NCI-H524 (cell line): ENCODE measurements around the gene ZNF615.
"Not testable (repeated sequence)": the region's sequence is repeated elsewhere in the genome, so short reads cannot be mapped to it uniquely, and the experiment has no call there.

Experiments
- DNase-seq, 2 experiments: peaks; one replicate each; lab custom pipeline; 2025; lab: John Stamatoyannopoulos, UW

Gene ZNF615

DNA sequence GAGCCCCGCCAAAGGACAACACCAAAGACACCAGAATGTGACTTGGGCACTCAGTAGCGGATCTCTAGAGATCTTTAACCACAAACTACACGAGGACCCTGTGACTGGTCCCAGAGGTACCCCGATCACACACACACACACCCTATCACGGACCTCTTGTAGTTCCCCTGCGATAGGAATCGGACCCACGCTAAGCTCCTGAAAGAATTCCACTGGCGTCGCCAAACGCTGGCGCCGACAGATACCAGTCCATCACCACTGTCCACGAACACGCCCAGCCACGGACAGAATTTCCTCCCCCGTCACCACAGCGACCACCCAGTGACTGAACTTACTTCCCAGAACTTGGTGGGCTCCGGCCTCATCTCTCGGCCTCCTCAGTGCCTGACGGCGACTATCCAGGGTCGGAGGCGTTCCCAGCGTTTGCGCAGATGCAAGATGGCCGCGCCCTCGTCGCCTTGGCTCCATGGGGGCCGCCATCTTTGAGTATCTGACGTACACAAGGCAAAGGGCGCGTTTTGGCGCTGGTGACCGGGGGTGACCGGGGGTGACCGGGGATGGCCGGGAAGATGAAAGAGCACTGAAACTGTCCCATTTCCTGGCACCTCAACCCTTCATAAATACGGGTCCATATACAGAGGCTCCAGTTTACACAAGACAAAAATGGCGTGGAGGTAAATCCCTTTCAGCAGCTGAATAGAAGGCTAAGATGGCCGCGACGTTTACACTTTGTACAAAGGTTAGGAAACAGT lies at the start of gene ZNF615:
ZNF615 (minus strand) TSS at position 406 of the 752 bp plus-strand sequence. CDS start 4,500 bp downstream, outside the sequence.
- peak; percentile 83 to 86 for DNase-seq

DNA sequence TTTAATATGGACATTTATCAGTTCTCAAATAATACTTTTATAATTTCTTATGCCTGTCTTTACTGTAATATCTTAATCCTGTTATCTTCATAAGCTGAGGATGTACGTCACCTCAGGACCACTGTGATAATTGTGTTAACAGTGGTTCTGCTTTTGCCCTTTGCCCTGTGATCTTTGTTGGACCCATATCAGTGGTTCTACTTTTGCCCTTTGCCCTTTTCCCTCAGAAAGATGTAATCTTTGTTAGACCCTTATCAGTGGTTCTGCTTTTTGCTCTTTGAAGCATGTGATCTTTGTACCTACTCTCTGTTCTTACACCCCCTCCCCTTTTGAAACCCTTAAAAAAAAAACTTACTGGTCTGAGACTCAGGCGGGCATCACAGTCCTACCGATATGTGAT lies 48.5 kb upstream of the ZNF615 start:
- DNase-seq = not testable (repeated sequence)

DNA sequence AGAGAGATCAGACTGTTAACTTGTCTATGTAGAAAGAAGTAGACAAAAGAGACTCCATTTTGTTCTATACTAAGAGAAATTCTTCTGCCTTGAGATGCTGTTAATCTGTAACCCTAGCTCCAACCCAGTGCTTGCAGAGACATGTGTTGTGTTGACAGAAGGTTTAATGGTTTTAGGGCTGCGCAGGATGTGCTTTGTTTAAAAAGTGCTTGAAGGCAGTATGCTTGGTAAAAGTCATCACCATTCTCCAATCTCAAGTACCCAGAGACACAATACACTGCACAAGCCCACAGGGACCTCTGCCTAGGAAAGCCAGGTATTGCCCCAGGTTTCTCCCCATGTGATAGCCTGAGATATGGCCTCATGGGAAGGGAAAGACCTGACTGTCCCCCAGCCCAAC lies 43.7 kb upstream of the ZNF615 start:
- DNase-seq = not testable (repeated sequence)

DNA sequence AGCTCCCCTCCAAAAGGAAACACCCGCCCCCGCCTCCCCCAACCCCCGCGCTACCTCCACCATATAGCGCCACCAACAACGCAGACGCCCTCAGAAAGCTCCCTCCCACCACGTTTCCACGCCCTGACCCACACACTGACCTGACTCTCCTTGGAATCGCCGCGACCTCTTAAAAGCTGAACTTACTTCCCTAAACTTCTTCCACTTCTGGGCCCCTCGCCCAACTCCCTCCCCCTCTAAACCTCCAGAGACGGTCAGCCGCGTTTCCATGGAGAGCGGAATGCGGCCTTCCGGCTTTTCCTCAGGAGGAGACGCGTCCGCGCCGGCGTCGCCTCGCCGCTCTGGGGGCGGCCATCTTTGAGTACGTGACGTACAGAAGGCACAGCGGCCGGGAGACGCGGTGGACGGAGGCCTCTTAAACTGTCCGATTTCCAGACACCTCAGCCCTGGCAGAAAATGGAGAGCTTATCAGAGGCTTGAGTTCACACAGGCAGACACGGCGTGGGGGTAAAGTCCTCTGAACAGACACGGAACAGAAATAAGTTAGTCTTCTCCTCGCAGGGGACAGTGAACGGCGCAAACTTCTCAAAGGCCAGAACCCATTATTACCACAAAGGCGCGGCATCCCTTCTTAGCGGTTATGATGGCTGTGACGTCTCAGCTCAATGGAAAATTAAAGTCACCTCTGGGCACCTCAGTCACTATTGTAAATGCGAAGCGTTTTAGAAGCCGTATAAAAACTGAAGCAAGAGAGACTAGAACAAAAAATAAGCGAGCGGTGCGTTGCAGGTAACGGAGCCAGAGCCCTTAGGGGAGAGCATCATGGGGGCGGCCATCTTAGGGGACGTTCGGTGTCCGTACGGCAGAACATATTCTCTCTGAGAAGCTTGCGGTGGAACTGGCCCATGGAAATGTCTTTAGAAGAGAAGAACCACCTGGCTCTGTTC lies 40.8 kb upstream of the ZNF615 start, which contains the start of gene ZNF432:
ZNF432 (minus strand) TSS at position 284 of the 947 bp plus-strand sequence. CDS start 1,970 bp downstream, outside the sequence.
- DNase-seq = peak; percentile 54 to 87

DNA sequence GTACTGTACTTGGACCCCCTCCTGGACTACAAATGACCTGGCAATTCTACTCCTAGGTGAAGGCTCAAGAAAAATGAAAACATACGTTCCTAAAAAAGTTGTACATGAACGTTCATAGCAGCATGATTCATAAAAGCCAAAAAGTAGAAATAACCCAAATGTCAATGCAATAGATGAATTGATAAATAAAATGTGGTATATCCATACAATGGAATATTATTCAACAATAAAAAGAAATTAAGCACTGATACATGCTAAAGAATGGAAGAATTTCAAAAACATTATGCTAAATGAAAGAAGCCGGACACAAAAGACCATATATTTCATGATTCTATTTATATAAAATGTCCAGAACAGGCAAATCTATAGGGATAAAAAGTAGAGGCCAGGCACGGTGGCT lies 31.2 kb upstream of the ZNF615 start:
- no peak for DNase-seq

DNA sequence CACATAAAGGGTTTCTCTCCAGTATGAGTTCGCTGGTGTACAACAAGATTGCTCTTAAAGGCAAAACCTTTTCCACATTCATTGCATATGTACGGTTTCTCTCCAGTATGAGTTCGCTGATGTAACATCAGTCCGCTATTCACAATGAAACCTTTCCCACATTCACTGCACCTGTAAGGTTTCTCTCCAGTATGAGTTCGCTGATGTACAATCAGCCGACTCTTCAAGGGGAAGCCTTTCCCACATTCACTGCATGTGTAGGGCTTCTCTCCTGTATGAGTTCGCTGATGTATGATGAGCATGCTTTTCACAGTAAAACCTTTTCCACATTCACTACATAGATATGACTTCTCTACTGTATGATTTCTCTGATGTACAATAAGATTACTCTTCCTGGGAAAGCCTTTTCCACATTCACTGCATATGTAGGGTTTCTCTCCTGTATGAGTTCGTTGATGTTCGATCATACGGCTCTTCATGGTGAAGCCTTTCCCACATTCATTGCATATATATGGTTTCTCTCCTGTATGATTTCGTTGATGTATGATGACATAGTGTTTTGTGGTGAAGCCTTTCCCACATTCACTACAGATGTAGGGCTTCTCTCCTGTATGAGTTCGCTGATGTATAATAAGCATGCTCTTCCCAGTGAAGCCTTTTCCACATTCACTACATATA lies 26.2 kb upstream of the ZNF615 start:
- DNase-seq = no peak

DNA sequence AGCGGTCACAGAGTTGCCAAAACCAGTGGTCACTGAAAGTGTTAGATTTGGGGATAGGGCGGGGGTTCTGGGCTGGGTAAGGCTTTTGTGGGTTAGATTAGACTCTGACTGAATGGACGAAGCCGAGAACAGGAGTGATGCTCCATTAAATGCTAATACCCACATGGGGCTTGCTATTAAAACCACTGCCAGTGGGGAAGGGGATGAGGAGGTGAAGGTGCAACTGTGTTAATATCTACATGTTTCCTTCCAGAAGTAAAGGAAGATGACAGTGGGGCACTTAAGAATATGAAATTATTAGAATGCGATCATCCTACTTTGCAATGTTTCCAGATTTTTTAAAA lies 20.7 kb upstream of the ZNF615 start:
- peak; percentile 63 to 73 for DNase-seq

DNA sequence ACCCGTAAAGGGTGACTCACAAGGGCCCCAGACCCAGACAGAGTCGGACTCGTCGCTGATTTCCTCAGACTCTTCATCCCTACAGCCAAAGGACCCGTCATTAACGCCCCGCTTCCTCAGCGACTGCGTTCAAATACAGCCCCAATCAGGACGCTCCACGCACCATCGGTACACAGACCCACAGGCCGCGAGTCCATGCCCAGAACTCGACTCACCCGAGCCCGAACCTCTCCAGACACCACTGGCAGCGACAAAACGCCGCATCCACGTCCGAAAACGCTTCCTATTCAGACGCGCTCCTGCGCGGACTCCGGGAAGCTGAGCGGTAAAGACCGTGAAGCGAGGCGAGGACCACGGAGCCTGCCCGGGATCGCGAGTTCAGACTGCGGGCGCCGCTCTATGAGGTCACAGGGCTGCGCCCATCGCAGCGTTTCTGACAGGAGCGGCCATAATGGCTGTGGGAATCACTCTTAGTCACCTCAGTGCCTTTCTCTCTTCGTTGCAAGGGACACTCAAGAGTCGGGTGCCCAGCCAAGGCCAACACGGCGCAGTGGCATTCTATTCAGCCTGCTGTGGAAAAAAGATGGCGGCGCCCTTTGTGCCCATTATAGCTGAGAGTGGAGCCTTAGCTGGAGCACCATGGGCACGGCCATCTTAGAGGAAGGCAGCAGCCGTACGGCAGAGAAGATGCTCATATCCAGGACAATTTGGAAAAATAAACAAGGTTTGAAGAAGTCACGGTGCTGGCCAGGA lies 20.2 kb upstream of the ZNF615 start, which contains the start of gene ZNF614:
ZNF614 (minus strand) TSS at position 353 of the 753 bp plus-strand sequence. CDS start 2,634 bp downstream, outside the sequence.
- DNase-seq = peak; percentile 78 to 90

DNA sequence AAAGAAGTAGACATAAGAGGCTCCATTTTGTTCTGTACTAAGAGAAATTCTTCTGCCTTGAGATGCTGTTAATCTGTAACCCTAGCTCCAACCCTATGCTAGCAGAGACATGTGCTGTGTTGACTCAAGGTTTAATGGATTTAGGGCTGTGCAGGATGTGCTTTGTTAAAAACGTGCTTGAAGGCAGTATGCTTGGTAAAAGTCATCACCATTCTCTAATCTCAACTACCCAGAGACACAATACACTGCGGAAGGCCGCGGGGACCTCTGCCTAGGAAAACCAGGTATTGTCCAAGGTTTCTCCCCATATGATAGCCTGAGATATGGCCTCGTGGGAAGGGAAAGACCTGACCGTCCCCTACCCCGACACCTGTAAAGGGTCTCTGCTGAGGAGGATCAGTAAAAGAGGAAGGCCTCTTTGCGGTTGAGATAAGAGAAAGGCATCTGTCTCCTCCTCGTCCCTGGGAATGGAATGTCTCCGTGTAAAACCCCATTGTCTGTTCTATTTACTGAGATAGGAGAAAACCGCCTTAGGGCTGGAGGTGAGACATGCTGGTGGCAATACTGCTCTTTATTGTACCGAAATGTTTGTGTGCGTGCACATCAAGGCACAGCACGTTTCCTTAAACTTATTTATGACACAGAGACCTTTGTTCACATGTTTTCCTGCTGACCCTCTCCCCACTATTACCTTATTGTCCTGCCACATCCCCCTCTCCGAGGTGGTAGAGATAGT lies 18.4 kb upstream of the ZNF615 start:
- DNase-seq = not testable (repeated sequence)

DNA sequence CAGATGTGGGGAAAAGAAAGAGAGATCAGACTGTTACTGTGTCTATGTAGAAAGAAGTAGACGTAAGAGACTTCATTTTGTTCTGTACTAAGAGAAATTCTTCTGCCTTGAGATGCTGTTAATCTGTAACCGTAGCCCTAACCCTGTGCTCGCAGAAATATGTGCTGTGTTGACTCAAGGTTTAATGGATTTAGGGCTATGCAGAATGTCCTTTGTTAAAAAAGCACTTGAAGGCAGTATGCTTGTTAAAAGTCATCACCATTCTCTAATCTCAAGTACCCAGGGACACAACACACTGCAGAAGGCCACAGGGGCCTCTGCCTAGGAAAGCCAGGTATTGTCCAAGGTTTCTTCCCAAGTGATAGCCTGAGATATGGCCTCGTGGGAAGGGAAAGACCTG lies 16.5 kb upstream of the ZNF615 start:
- DNase-seq = not testable (repeated sequence)

DNA sequence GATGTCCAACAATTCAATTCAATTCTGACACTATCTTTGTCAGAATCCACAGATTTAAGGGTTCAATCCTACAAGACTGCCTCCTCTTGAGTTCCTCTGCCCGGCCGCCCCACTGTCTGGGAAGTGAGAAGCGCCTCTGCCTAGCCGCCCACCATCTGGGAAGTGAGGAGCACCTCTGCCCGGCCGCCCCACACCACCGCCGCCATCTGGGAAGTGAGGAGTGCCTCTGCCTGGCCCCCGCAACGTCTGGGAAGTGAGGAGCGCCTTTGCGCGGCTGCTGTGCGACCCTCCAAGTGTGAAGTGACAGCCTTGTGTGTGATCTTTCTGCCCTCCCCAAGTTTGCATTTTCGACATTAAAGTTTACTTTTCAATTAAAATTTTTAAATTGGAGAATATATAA lies 14.2 kb upstream of the ZNF615 start:
- DNase-seq = no peak

DNA sequence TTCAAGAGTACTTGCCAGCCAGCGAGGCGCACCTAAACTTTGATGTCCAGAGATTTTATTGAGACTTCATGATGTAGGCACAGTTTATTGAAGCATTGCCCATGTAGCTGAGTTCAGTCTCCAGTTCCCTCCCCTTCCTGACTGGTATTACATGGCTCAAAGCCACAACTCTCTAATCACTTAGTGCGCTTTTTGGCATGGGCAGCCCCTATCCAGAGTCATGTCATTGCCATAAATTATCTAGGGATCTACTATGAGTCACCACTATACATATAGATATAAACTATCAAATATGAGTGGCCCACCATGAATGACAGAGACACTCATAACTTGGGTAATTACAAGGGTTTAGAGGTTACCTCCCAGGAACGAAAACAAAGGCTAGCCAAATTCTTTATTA lies 12.5 kb upstream of the ZNF615 start:
- DNase-seq = no peak

DNA sequence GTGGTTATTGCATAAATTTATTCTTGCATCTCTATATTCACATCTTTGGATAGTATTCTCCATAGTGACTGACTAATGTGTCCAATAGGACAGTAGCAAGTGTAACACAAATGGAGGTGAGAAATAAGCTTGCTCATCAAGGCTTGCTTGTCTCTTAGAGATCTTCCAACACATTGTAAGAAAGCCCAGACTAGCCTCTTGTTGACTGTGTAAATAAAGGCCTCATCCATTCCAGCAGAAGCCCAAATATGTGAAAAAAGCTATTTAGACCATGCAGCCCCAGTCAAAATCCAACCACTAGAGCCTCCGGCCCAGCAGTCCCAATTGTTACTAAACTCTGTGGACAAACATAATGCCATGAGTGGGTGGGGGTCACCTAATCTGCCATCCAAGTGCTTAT lies 2.7 kb upstream of the ZNF615 start:
- DNase-seq = no peak

DNA sequence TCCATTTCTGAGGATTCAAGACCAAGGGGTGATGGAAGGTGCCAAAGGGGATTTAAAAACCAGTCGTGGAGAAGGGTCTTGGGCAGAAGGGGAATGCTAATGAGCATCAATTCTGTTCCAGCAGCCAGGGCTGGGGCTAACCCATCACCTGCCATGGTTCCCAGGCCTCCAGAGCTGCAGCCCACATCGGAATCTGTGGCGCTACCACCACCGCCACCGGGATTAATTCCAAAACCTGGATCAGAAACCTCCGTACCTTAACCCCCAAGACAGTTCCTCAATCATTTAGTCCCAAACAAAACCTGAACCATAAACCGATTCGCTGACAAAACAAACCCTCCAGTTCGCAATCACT lies 583 bp downstream of the ZNF615 start:
- peak in 1 of 2 experiments; percentile 37 for DNase-seq

DNA sequence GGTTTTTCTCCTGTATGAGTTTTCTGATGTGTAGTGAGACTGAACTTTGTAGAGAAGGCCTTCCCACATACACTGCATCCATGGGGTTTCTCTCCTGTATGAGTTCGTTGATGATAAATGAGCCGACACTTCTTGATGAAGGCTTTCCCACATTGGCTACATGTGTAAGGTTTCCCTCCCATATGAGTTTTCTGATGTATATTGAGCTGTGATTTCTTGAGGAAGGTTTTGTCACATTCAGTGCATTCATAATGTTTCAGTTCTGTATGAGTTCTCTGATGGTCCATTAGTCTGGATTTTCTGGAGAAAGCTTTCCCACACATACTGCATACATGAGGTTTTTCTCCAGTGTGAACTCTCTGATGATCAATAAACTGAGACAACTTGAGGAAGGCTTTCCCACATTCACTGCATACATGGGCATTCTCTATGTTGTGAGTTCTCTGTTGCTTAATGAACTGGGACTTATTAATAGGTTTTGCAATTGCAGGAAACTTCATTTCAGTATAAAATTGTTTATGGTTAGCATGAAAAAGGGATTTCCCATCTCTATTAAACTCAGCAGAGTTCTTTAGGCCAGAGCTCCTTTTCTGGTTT lies 13.9 kb downstream of the ZNF615 start:
- DNase-seq = no peak

DNA sequence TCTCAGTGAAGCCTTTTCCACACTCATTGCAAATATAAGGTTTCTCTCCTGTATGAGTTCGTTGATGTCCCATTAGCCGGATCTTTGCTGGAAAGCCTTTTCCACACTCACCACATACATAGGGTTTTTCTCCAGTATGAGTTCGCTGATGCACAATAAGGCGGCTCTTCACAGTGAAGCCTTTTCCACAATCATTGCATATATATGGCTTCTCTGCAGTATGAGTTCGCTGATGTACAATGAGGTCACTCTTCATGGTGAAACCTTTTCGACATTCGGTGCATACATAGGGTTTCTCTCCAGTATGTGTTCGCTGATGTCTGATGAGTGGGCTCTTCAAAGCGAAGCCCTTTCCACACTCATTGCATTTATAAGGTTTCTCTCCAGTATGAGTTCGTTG lies 14.6 kb downstream of the ZNF615 start:
- DNase-seq = no peak

DNA sequence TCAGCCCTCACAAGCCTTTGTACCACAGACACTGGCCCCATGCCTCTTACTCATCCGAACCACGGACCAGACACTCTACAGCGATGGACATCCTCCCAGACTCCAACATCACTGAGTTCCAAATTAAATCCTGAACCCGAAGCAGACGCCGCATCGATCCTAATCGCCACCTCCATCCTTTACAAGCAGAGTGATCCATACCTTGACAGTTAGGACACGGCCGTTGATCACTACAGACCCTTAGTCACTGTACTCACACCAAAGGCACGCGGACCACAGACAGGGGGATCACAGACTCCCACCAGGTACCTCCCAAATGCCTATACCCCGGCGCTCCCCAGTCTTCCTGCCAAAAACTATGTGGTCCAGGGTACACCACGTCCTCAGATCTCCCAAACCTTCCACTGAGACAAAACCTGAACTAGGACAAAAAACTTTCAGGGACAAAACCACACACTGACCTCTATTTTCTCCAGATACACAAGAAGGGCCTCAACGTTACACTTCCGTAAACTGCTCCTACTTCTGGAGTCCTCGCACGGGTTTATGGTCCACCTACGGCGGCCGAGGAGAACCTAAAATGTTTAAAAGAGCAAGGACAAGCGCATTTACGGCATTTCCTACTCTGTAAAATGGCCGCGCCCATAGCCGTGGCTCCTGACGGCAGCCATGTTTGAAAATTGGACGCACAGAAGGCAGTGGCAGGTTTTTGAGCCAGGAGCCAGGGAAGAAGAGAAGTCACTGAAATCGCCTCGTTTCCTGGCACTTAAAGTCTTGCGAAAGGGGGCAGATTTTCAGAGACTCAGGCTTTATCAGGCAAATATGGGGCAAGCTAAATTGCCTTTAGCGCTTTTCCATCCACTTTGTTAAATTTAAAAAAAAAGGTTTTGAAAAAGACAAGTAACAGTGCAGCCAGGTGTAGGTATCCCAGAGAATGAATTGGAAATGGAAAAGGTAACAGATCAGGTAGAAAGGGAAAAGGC lies 21.4 kb downstream of the ZNF615 start, which contains the start of gene ZNF350:
ZNF350 (minus strand) TSS at position 532 of the 983 bp plus-strand sequence. CDS start 12,480 bp downstream, outside the sequence.
- DNase-seq = peak; percentile 94 to 97

DNA sequence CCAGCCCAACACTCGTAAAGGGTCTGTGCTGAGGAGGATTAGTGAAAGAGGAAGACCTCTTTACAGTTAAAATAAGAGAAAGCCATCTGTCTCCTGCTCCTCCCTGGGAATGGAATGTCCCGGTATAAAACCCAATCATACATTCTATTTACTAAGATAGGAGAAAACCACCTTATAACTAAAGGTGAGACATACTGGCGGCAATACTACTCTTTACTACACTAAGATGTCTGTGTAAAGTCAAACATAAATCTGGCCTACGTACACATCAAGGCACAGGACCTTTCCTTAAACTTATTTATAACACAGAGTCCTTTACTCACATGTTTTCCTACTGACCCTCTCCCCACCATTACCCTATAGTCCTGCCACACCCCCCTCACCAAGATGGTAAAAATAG lies 24.6 kb downstream of the ZNF615 start:
- DNase-seq = no peak

DNA sequence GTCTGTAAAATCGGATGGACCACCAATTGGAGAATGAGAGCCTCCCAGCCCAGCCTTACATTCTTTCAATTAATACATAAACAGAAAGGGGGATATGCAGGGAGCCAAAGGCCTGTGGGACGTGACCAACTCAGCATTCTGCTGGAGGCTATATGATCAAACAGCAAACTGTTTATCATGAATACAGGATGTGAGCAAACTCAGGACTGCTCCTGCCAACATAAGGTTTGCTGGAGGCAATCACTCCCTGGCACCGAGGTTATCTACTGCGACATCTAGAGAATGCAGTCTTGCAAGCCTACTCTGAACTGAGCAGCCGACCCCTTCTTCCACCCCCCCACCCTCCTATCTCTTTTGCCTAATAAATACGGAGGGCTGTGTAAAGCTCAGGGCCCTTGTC lies 27.1 kb downstream of the ZNF615 start:
- not testable (repeated sequence) for DNase-seq
